ENCODE results near the gene HPS4.
"Not testable (repeated sequence)": the region's sequence is repeated elsewhere in the genome, so short reads cannot be mapped to it uniquely, and the experiment has no call there.

Gene HPS4

GRCh38 chr22:26414347-26414746, 69.2 kb downstream of the HPS4 start:
- no peak for DNase-seq (ENCODE audit: low read depth in 2 of 2)

DNA sequence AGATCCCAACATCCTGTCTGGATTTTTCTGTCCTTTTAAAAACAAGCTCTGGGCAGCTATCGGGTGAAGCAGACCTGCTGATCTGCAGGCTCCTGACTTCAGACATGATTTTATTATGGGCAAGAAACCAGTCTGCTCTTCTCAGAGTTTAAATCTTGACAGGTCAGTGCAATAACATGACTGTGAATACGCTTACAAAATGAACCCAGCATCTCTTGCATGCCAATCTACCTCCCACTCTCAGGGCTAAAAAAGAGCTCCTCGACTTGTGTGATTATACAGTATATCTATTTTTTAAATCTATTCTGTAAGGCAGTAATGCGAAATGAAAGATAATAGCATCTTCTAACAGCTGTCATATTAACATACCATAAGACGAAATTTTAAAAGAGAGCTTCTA, 73.2 kb downstream of the HPS4 start:
- no peak for DNase-seq (ENCODE audit: low read depth in 2 of 2)

- no peak for DNase-seq (ENCODE audit: low read depth in 2 of 2)
Observed at GRCh38 chr22:26409719-26410335, 73.8 kb downstream of the HPS4 start.

DNA sequence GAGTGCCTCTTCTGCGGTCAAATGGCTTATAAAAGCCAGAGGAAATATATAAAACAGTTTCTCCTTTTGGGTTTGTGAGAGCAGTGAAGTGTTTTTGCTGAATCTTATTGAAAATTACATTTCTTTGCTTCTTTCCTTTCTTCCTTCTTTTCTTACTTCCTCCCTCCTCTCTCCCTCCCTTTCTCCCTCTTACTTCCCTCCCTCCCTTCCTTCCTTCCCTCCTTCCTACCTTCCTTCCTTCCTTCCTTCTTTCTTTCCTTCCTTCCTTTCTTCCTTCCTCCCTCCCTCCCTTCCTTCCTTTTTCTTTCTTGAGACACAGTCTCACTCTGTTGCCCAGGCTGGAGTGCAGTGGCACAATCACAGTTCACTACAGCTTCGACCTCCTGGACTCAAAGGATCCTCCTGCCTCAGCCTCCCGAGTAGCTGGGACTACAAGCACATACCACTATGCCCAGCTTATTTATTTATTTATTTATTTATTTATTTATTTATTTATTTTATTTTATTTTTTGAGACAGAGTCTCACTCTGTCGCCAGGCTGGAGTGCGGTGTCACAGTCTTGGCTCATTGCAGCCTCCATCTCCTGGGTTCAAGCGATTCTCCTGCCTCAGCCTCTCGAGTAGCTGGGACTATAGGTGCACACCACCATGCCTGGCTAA, 74.9 kb downstream of the HPS4 start:
- not testable (repeated sequence) for DNase-seq (ENCODE audit: low read depth in 2 of 2)

DNA sequence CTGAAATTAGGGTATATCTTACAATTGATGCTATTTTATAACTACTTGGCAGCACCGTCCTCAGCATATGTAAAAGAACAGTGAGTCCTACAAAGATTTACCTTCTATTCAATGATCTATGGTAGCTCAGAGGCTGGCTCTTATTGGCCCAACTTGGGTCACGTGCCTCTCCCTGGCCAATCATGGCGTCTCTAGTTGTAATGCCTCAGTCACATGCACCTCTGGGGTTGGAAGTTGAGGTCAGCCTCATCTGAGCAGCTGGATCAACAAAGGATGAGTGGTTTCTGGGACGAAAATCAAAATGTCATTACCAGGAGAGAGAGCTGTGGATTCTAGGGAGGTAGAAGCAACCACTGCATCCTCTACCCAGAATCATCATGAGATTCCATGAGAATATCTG, 77.5 kb downstream of the HPS4 start:
- DNase-seq (ENCODE audit: low read depth in 2 of 2), result no peak

GRCh38 chr22:26404851-26405421, 78.6 kb downstream of the HPS4 start:
- no peak for DNase-seq (ENCODE audit: low read depth in 2 of 2)

DNA sequence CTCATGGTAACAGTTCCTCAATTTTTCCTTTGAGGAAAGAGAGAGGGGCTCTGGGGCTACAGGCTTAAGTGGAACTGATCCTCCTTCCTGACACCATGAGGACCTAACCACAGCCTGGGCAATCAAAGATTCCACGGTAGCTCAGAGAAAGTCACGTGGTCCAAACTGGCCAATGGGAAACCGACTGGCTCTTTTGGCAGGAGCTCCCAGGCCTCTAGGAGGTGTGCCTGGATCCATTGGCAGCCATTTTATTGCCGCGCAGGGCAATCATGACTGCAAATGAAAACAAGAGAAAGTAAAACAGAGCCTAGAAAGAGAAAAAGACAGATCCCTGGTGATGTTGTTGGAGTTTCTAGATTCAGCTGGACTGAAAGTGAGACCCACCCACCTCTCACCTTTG, 81.9 kb downstream of the HPS4 start:
- no peak for DNase-seq (ENCODE audit: low read depth in 2 of 2)

All from stimulated activated CD8-positive, alpha-beta memory T cell treated with anti-CD3 and anti-CD28 coated beads, Interleukin-2, amount 100 ng/mL, for 1 hour (primary cell).